GM23338 (cell line): ENCODE results near the gene SENP8. TPM values are rescaled to one million over a fixed set of nuclear protein-coding genes. Genes with fewer than 3 reads are reported as not detected.
"Not testable (repeated sequence)": the region's sequence is repeated elsewhere in the genome, so short reads cannot be mapped to it uniquely, and the experiment has no call there.

Source experiments
- ATAC-seq: fragments of 200-7000 bp; cut with Tn5 transposase; 3 replicates; pipeline ENCODE4 v1.9.1; 2020
- DNase-seq: peaks from one replicate; pipeline ENCODE4 v3.0.0-alpha.2; 2015; ENCODE audit warnings: low spot score
- H2AFZ ChIP-seq: fragments of 200-600 bp; sonication (generic); 2 replicates; pipeline ENCODE4 v1.8.0; 2016; ENCODE audit warnings: antibody characterized with exemption, mild to moderate bottlenecking, moderate library complexity
- H3F3A ChIP-seq: fragments of 200-600 bp; sonication (generic); replicated peaks from 2 replicates; pipeline ENCODE4 v1.8.0; 2017; ENCODE audit warnings: antibody characterized with exemption, mixed run types, low read depth
- H3K27ac ChIP-seq: fragments of 200-600 bp; sonication (generic); 2 replicates; pipeline ENCODE4 v1.6.1; 2016; ENCODE audit warnings: low read depth
- H3K27me3 ChIP-seq: fragments of 200-600 bp; sonication (generic); 2 replicates; pipeline ENCODE4 v1.8.0; 2016; ENCODE audit warnings: mild to moderate bottlenecking, mixed run types, moderate library complexity; ENCODE audit not compliant: insufficient read depth
- H3K36me3 ChIP-seq: fragments of 200-600 bp; sonication (generic); 2 replicates; pipeline ENCODE4 v1.8.0; 2016; ENCODE audit warnings: mild to moderate bottlenecking; ENCODE audit not compliant: insufficient read depth
- H3K4me1 ChIP-seq: fragments of 200-600 bp; sonication (generic); 2 replicates; pipeline ENCODE4 v1.8.0; 2016; ENCODE audit warnings: mild to moderate bottlenecking, moderate library complexity; ENCODE audit not compliant: insufficient read depth
- H3K4me2 ChIP-seq: fragments of 200-600 bp; sonication (generic); 2 replicates; pipeline ENCODE4 v1.7.1; 2017; ENCODE audit warnings: mixed run types
- H3K4me3 ChIP-seq: fragments of 200-600 bp; sonication (generic); 2 replicates; pipeline ENCODE4 v1.6.1; 2016; ENCODE audit warnings: mixed run types
- H3K79me2 ChIP-seq: fragments of 200-600 bp; sonication (generic); replicated peaks from 2 replicates; pipeline ENCODE4 v1.8.0; 2017; ENCODE audit warnings: mild to moderate bottlenecking; ENCODE audit not compliant: insufficient read depth
- H3K9me2 ChIP-seq: fragments of 200-600 bp; sonication (generic); 2 replicates; pipeline ENCODE4 v1.8.0; 2017; ENCODE audit not compliant: insufficient read depth
- H4K20me1 ChIP-seq: fragments of 200-600 bp; sonication (generic); replicated peaks from 2 replicates; pipeline ENCODE4 v1.8.0; 2017; ENCODE audit warnings: mild to moderate bottlenecking; ENCODE audit not compliant: insufficient read depth
- H3K27ac Mint-ChIP-seq: 2 replicates; pipeline ENCODE4 v1.8.0; 2020; ENCODE audit warnings: inconsistent platforms, mild to moderate bottlenecking, moderate library complexity, mixed read lengths
- H3K27me3 Mint-ChIP-seq: 3 replicates; pipeline ENCODE4 v1.8.0; 2022; ENCODE audit warnings: low read depth, mild to moderate bottlenecking, moderate library complexity, mixed read lengths, inconsistent platforms; ENCODE audit not compliant: insufficient read depth, poor library complexity
- H3K36me3 Mint-ChIP-seq: 3 replicates; pipeline ENCODE4 v1.8.0; 2021; ENCODE audit warnings: low read depth, mild to moderate bottlenecking, inconsistent platforms, moderate library complexity, mixed read lengths
- H3K4me1 Mint-ChIP-seq: 3 replicates; pipeline ENCODE4 v1.8.0; 2020; ENCODE audit warnings: mild to moderate bottlenecking, inconsistent platforms, mixed read lengths
- H3K4me3 Mint-ChIP-seq: 3 replicates; pipeline ENCODE4 v1.8.0; 2021; ENCODE audit warnings: moderate library complexity, mild to moderate bottlenecking, inconsistent platforms, mixed read lengths
- H3K9me3 Mint-ChIP-seq: 3 replicates; pipeline ENCODE4 v1.8.0; 2020; ENCODE audit warnings: moderate library complexity, mild to moderate bottlenecking, inconsistent platforms, mixed read lengths
- CREB1 ChIP-seq: fragments of 250-450 bp; sonication (Bioruptor Pico); IDR thresholded peaks from 2 replicates; pipeline ENCODE4 v1.5.0; 2020; ENCODE audit warnings: low read depth, mild to moderate bottlenecking, moderate library complexity
- JUNB ChIP-seq: IDR thresholded peaks from one replicate; pipeline ENCODE4 v1.6.1; 2016; ENCODE audit warnings: antibody characterized with exemption; ENCODE audit not compliant: unreplicated experiment
- ZNF114 ChIP-seq: fragments of 250-450 bp; sonication (Bioruptor Pico); IDR thresholded peaks from 2 replicates; pipeline ENCODE4 v1.5.0; 2020; ENCODE audit warnings: mild to moderate bottlenecking, moderate library complexity
- polyA plus RNA-seq: library from polyadenylated mRNA; unstranded; fragments of >200 nt; fragmentation: Nextera tagmentation; extraction: Ambion mirVana; gene quantifications from 2 replicates; pipeline ENCODE4 v1.2.1, GENCODE V29; 2016
- total RNA-seq: library from RNA; depleted of rRNA; stranded (reverse); fragments of >200 nt; shearing (Covaris generic); gene quantifications from 2 replicates; pipeline ENCODE4 v1.2.3, GENCODE V29; 2014
- TF ChIP-seq, protein P1 (sequence below): IDR thresholded peaks from 2 replicates; pipeline ENCODE4 v1.6.1; 2016; ENCODE audit warnings: antibody characterized with exemption
- TF ChIP-seq, protein P2 (sequence below): IDR thresholded peaks from one replicate; pipeline ENCODE4 v1.6.1; 2018; ENCODE audit warnings: antibody characterized with exemption; ENCODE audit not compliant: unreplicated experiment

SENP8 gene
- total and polyA plus RNA-seq, 2 experiments from 2014 or later, result 3.1 to 7.7 TPM

DNA sequence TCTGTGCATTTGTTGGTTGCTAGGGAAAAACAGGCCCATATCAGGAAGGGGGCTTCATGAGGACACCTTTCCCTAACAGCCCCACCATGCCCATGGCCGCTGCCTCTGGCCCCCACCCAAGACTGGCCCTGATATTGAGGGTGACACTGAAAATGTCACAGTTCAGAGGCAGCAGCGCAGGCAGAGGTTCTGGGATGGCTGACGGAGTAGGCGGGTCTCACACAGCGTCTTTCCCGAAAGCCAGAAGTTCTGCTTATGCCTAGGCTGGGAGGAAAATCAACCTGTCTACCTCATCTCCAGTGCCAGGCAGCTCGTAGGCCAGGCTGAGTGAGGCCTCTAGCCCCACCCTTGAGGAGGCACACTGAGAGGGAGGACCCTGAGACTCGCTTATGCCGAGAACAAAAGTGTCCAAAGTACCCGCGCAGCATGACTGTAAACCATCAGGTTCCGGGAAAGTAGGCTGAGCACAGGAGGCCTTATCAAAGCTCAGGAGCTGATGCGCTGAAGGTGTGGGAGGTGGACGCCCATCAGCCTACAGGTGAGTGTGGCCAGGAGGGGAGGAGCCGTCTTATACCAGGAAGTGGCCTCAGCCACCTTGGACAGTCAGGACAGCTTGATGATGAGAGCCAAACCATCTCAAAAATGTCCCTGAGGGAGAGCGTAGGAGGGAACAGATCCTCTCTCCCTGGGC is 51.9 kb downstream of the SENP8 start:
- H4K20me1 ChIP-seq, result no peaks in the 10 kb centered on the region
- Mint-ChIP-seq H3K36me3 (no peaks in the 10 kb centered on the region), H3K27me3 (peaks cover 5% of the 10 kb centered on the region), H3K4me1 (peaks cover 11% of the 10 kb centered on the region), H3K9me3 (no peaks in the 10 kb centered on the region), H3K4me3 (no peak overlapping the region), H3K27ac (no peak overlapping the region)
- H3F3A ChIP-seq, result no peaks in the 10 kb centered on the region
- H3K36me3 ChIP-seq, result no peaks in the 10 kb centered on the region
- no peak for TF ChIP-seq CREB1 (CRISPR knock-in tag)
- DNase-seq (no peak), ATAC-seq (no peak)
- H3K9me2 ChIP-seq, result 0 out of 2 replicates have a peak, but pooled peaks cover 4% of the 10 kb centered on the region
- H2AFZ ChIP-seq, result no peak overlapping the region
- H3K4me3 ChIP-seq, result no peak overlapping the region
- no peaks in the 10 kb centered on the region for H3K4me1 ChIP-seq
- H3K27me3 ChIP-seq, result no peaks in the 10 kb centered on the region
- no peak overlapping the region for H3K4me2 ChIP-seq
- no peak overlapping the region for H3K27ac ChIP-seq
- H3K79me2 ChIP-seq, result no peaks in the 10 kb centered on the region

DNA sequence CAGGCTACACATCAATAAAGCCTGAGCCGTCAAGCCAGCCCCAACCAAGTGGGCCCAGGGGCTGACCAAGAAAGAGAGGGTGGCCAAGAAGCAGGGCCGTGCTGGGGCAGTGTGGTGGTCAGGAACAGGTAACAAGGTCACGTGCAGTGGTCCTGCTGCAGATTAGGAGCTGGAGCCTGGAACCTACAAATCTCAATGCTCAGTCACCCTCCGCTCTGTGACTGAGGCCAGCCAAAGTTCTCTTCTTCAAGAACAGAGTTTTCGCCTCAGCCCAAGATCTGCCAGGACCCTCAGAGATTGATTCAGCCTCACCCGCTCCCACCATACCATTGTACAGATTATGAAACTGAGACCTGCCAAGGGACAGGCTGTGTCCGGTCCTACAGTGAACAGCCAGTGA is 52.5 kb downstream of the SENP8 start:
- Histone ChIP-seq H3F3A (no peaks in the 10 kb centered on the region), H2AFZ (no peak overlapping the region; the same call in 1 of the 2 replicates), H3K4me1 (no peaks in the 10 kb centered on the region), H3K9me2 (0 out of 2 replicates have a peak, but pooled peaks cover 4% of the 10 kb centered on the region), H3K4me2 (no peak overlapping the region), H4K20me1 (no peaks in the 10 kb centered on the region), H3K27ac (no peak overlapping the region), H3K4me3 (no peak overlapping the region), H3K27me3 (no peaks in the 10 kb centered on the region), H3K79me2 (no peaks in the 10 kb centered on the region), H3K36me3 (no peaks in the 10 kb centered on the region)
- Mint-ChIP-seq H3K4me1 (peaks cover 17% of the 10 kb centered on the region), H3K27ac (no peak overlapping the region), H3K36me3 (no peaks in the 10 kb centered on the region), H3K4me3 (no peak overlapping the region), H3K9me3 (no peaks in the 10 kb centered on the region), H3K27me3 (peaks cover 6% of the 10 kb centered on the region)
- ATAC-seq (no peak), DNase-seq (no peak)
- no peak for TF ChIP-seq ZNF114 (CRISPR knock-in tag)
- TF ChIP-seq, protein P1, sequence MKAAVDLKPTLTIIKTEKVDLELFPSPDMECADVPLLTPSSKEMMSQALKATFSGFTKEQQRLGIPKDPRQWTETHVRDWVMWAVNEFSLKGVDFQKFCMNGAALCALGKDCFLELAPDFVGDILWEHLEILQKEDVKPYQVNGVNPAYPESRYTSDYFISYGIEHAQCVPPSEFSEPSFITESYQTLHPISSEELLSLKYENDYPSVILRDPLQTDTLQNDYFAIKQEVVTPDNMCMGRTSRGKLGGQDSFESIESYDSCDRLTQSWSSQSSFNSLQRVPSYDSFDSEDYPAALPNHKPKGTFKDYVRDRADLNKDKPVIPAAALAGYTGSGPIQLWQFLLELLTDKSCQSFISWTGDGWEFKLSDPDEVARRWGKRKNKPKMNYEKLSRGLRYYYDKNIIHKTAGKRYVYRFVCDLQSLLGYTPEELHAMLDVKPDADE, result no peak
- TF ChIP-seq, protein P2, sequence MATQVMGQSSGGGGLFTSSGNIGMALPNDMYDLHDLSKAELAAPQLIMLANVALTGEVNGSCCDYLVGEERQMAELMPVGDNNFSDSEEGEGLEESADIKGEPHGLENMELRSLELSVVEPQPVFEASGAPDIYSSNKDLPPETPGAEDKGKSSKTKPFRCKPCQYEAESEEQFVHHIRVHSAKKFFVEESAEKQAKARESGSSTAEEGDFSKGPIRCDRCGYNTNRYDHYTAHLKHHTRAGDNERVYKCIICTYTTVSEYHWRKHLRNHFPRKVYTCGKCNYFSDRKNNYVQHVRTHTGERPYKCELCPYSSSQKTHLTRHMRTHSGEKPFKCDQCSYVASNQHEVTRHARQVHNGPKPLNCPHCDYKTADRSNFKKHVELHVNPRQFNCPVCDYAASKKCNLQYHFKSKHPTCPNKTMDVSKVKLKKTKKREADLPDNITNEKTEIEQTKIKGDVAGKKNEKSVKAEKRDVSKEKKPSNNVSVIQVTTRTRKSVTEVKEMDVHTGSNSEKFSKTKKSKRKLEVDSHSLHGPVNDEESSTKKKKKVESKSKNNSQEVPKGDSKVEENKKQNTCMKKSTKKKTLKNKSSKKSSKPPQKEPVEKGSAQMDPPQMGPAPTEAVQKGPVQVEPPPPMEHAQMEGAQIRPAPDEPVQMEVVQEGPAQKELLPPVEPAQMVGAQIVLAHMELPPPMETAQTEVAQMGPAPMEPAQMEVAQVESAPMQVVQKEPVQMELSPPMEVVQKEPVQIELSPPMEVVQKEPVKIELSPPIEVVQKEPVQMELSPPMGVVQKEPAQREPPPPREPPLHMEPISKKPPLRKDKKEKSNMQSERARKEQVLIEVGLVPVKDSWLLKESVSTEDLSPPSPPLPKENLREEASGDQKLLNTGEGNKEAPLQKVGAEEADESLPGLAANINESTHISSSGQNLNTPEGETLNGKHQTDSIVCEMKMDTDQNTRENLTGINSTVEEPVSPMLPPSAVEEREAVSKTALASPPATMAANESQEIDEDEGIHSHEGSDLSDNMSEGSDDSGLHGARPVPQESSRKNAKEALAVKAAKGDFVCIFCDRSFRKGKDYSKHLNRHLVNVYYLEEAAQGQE, result no peak
- TF ChIP-seq JUNB, result no peak

DNA sequence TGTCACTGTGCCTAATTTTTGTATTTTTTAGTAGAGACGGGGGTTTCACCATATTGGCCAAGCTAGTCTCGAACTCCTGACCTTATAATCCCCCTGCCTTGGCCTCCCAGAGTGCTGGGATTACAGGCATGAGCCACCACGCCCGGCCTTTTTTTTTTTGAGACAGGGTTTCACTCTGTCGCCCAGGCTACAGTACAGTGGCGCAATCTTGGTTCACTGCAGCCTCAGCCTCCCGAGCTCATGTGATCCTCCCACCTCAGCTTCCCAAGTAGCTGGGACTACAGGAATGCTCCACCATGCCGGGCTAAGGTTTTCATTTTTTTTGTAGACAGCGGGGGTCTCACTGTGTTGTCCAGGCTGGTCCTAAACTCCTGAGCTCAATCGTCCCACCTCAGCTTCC is 53.8 kb downstream of the SENP8 start:
- not testable (repeated sequence) for H2AFZ ChIP-seq, H3K4me2 ChIP-seq, ATAC-seq, H3K36me3 ChIP-seq, H3K36me3 Mint-ChIP-seq, H3K27me3 ChIP-seq, H3K27ac ChIP-seq, DNase-seq, H3K4me1 ChIP-seq, H3K4me3 Mint-ChIP-seq, H4K20me1 ChIP-seq, H3K79me2 ChIP-seq, H3K9me2 ChIP-seq, H3K27ac Mint-ChIP-seq, H3K4me3 ChIP-seq, H3K27me3 Mint-ChIP-seq, H3K9me3 Mint-ChIP-seq, H3F3A ChIP-seq
- H3K4me1 Mint-ChIP-seq, result peaks cover 17% of the 10 kb centered on the region
